Ishikawa (cell line): ENCODE measurements around the gene ZDHHC6.

ENCODE experiments used
- EGR1 ChIP-seq: IDR thresholded peaks from 2 replicates; pipeline ENCODE4 v1.6.1; 2012
- RAD21 ChIP-seq: IDR thresholded peaks from 2 replicates; pipeline ENCODE4 v1.6.1; 2012; ENCODE audit warnings: low read depth
- TAF1 ChIP-seq: IDR thresholded peaks from 2 replicates; pipeline ENCODE4 v1.6.1; 2012; ENCODE audit warnings: low read depth, mild to moderate bottlenecking
- YY1 ChIP-seq: IDR thresholded peaks from 2 replicates; pipeline ENCODE4 v1.6.1; 2012; ENCODE audit warnings: low read depth
- TF ChIP-seq, protein P1 (sequence below): IDR thresholded peaks from 2 replicates; pipeline ENCODE4 v1.6.1; 2012

DNA sequence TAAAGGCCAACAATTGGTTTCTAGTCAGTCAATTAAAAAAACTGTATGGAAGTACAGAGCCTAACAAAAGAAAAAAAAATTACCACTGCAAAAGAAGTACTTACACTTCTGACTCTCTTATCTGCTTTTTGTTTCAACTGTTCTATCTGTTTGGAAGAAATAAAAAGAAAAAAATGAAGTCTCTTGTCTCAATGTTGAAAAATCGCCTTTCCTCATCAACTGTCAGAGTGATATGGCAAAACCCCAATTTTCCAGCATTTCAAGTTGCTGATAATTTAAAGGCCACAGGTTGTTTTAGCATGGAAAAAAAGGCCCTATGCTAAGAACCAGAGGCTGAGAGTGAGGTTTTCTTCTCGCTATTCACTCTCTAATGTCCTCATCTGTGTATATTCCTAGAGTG lies 13.6 kb downstream of the ZDHHC6 start:
- TF ChIP-seq, protein P1, sequence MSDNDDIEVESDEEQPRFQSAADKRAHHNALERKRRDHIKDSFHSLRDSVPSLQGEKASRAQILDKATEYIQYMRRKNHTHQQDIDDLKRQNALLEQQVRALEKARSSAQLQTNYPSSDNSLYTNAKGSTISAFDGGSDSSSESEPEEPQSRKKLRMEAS, result no peak
- TF ChIP-seq RAD21, result no peak
- no peak for TF ChIP-seq TAF1
- TF ChIP-seq EGR1, result no peak
- no peak for TF ChIP-seq YY1
